GM12878 (cell line): Measurements from ENCODE around the gene MARCHF9. TPM values are rescaled to one million over a fixed set of nuclear protein-coding genes. Genes with fewer than 3 reads are reported as not detected.

Experiments
- CBFB ChIP-seq: IDR thresholded peaks from 2 replicates; pipeline ENCODE4 v1.6.1; 2016; ENCODE audit warnings: antibody characterized with exemption, low read depth
- CREB1 ChIP-seq: IDR thresholded peaks from 2 replicates; pipeline ENCODE4 v1.6.1; 2012; ENCODE audit warnings: low read depth, mild to moderate bottlenecking, inconsistent platforms
- ESRRA ChIP-seq: IDR thresholded peaks from 2 replicates; pipeline ENCODE4 v1.6.1; 2012; ENCODE audit warnings: mild to moderate bottlenecking, low read length, improper control_type of control experiment
- GABPA ChIP-seq: IDR thresholded peaks from 2 replicates; pipeline ENCODE4 v1.6.1; 2014; ENCODE audit warnings: antibody characterized with exemption, low read depth, mild to moderate bottlenecking, inconsistent platforms
- IKZF1 ChIP-seq: fragments of 450-650 bp; conservative IDR thresholded peaks from 2 replicates; pipeline ENCODE4 v1.6.1; 2017; ENCODE audit warnings: antibody characterized with exemption, mild to moderate bottlenecking
- MEF2B ChIP-seq: fragments of 450-650 bp; IDR thresholded peaks from 2 replicates; pipeline ENCODE4 v1.6.1; 2018; ENCODE audit warnings: mild to moderate bottlenecking, moderate library complexity; ENCODE audit not compliant: partially characterized antibody, poor library complexity, severe bottlenecking
- MYB ChIP-seq: fragments of 150-350 bp; IDR thresholded peaks from 2 replicates; pipeline ENCODE4 v1.6.1; 2014; ENCODE audit warnings: mild to moderate bottlenecking, low read depth, low read length, borderline replicate concordance
- NBN ChIP-seq: fragments of 450-650 bp; IDR thresholded peaks from 2 replicates; pipeline ENCODE4 v1.6.1; 2016
- NFYA ChIP-seq: IDR thresholded peaks from 2 replicates; pipeline ENCODE4 v1.6.1; 2011; ENCODE audit warnings: low read depth, mild to moderate bottlenecking, low read length, improper control_type of control experiment, borderline replicate concordance
- POLR2AphosphoS2 ChIP-seq: IDR thresholded peaks from 2 replicates; pipeline ENCODE4 v1.6.1; 2011; ENCODE audit warnings: low read depth, mild to moderate bottlenecking, low read length, improper control_type of control experiment, moderate library complexity
- RAD51 ChIP-seq: fragments of 450-650 bp; IDR thresholded peaks from 2 replicates; pipeline ENCODE4 v1.6.1; 2016; ENCODE audit warnings: moderate library complexity, mild to moderate bottlenecking, inconsistent platforms
- SRF ChIP-seq, 2 experiments: IDR thresholded peaks; 2 replicates each; pipeline ENCODE4 v1.6.1; 2011; ENCODE audit warnings: low read depth in 2 of 2, low read length in 2 of 2, mild to moderate bottlenecking in 1 of 2, moderate library complexity in 1 of 2
- TBL1XR1 ChIP-seq: IDR thresholded peaks from 2 replicates; pipeline ENCODE4 v1.6.1; 2012; ENCODE audit warnings: low read depth, low read length, improper control_type of control experiment
- TCF7 ChIP-seq: IDR thresholded peaks from 2 replicates; pipeline ENCODE4 v1.6.1; 2014; ENCODE audit warnings: antibody characterized with exemption, borderline replicate concordance
- ZBED1 ChIP-seq: IDR thresholded peaks from 2 replicates; pipeline ENCODE4 v1.6.1; 2016; ENCODE audit warnings: borderline replicate concordance
- ZNF274 ChIP-seq: IDR thresholded peaks from one replicate; pipeline ENCODE4 v1.8.0; 2011; ENCODE audit not compliant: insufficient read length, insufficient read depth
- ZSCAN29 ChIP-seq: fragments of 450-650 bp; IDR thresholded peaks from 2 replicates; pipeline ENCODE4 v1.6.1; 2017; ENCODE audit warnings: mild to moderate bottlenecking, moderate library complexity
- polyA plus RNA-seq, 11 experiments: library from polyadenylated mRNA; depleted of rRNA in 4 of 11; unstranded in 6 of 11; stranded (reverse) in 5 of 11; fragments of >200 nt; fragmentation: Nextera tagmentation in 4 of 11; fragmentation: Illumina TruSeq in 1 of 11; extraction: Ambion mirVana in 4 of 11; extraction: Trizol in 1 of 11; gene quantifications; 1 replicate in 1 of 11; 2 replicates in 10 of 11; pipeline versions ENCODE4 v1.2.1 to v1.2.3, GENCODE V29; 2011 to 2016; ENCODE audit warnings: inconsistent platforms in 2 of 11, missing spikeins in 2 of 11, low read depth in 1 of 11
- total RNA-seq, 4 experiments: library from RNA; depleted of rRNA in 3 of 4; stranded (reverse); fragments of >200 nt in 3 of 4; fragmentation: Illumina TruSeq in 1 of 4; extraction: Trizol in 1 of 4; gene quantifications; 2 replicates each; pipeline versions ENCODE4 v1.2.1 to v1.2.3, GENCODE V29; 2013 to 2021
- TF ChIP-seq, protein P1 (sequence below): fragments of 450-650 bp; conservative IDR thresholded peaks from 2 replicates; pipeline ENCODE4 v1.6.1; 2017; ENCODE audit warnings: mild to moderate bottlenecking, moderate library complexity
- TF ChIP-seq, protein P2 (sequence below): fragments of 450-650 bp; IDR thresholded peaks from 2 replicates; pipeline ENCODE4 v1.6.1; 2017; ENCODE audit warnings: mild to moderate bottlenecking, moderate library complexity
- TF ChIP-seq, protein P3 (sequence below): fragments of 450-650 bp; IDR thresholded peaks from 2 replicates; pipeline ENCODE4 v1.6.1; 2016; ENCODE audit warnings: mild to moderate bottlenecking

Gene MARCHF9
- total and polyA plus RNA-seq, 10 of the 15 experiments (the other 5 are each of a cell fraction or from before 2014, with no cell fraction given) = 2.4 to 29.3 (median 13.0) TPM

DNA sequence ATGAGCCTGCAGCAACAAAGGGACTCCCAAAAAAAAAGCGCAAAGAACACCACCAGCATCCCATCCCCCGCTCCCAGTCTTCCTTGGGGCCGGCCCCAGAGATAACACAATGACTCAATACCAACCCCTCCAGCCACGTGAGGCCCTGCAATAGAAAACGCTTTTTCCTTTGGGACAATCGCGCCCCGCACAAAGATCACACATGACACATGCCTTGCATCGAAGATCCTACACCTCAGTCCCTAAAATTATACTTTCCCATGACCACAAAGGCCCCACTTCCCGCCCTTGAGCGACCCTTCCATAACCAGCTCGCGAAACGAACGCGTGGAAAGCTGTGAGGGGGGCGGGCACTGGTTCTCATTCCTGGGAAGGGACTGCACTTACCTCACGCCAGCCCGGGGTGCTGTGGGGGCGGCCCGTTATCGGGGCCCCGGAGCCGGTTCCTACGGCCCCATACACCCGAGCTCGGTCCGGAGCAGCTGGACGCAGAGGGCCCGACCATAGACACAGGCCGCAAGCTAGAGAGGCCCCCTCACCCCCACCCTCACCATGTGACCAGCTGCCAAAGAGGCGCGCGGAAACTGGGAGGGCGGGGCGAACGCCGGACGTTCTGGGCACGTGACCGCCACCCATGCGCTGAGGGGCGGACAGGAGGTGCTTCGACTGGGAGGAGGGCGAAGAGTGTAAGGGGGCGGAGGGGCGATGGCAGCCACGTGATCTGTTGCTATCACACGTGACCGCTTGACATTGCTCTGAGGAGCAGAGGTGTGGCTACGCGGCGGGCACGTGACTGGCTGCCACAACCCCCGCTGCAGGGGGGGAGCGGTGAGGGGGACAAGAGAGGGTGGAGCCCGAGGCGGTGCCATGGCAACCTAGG, 2.9 kb upstream of the MARCHF9 start, which contains the start of gene CDK4 (continued):
- TF ChIP-seq, protein P1, sequence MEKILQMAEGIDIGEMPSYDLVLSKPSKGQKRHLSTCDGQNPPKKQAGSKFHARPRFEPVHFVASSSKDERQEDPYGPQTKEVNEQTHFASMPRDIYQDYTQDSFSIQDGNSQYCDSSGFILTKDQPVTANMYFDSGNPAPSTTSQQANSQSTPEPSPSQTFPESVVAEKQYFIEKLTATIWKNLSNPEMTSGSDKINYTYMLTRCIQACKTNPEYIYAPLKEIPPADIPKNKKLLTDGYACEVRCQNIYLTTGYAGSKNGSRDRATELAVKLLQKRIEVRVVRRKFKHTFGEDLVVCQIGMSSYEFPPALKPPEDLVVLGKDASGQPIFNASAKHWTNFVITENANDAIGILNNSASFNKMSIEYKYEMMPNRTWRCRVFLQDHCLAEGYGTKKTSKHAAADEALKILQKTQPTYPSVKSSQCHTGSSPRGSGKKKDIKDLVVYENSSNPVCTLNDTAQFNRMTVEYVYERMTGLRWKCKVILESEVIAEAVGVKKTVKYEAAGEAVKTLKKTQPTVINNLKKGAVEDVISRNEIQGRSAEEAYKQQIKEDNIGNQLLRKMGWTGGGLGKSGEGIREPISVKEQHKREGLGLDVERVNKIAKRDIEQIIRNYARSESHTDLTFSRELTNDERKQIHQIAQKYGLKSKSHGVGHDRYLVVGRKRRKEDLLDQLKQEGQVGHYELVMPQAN = peak; percentile 90
- TF ChIP-seq TCF7 (no peak), ESRRA (peak; percentile 64; the same call in 1 of the 2 replicates), POLR2AphosphoS2 (no peak; the same call in 1 of the 2 replicates), MYB (no peak), NFYA (no peak), CREB1 (peak; percentile 87), RAD51 (peak; percentile 100), MEF2B (peak; percentile 99), ZSCAN29 (no peak), ZBED1 (no peak), IKZF1 (peak; percentile 82), TBL1XR1 (peak; percentile 52; the same call in 1 of the 2 replicates), GABPA (peak; percentile 54; the same call in 1 of the 2 replicates), NBN (peak; percentile 79; the same call in 1 of the 2 replicates), ZNF274 (no peak), CBFB (peak; percentile 88; the same call in 1 of the 2 replicates), SRF (IDR thresholded peaks at IDR 0.05; ENCODE audit: low read depth in 2 of 2, low read length in 2 of 2) (no peak)
- TF ChIP-seq, protein P2, sequence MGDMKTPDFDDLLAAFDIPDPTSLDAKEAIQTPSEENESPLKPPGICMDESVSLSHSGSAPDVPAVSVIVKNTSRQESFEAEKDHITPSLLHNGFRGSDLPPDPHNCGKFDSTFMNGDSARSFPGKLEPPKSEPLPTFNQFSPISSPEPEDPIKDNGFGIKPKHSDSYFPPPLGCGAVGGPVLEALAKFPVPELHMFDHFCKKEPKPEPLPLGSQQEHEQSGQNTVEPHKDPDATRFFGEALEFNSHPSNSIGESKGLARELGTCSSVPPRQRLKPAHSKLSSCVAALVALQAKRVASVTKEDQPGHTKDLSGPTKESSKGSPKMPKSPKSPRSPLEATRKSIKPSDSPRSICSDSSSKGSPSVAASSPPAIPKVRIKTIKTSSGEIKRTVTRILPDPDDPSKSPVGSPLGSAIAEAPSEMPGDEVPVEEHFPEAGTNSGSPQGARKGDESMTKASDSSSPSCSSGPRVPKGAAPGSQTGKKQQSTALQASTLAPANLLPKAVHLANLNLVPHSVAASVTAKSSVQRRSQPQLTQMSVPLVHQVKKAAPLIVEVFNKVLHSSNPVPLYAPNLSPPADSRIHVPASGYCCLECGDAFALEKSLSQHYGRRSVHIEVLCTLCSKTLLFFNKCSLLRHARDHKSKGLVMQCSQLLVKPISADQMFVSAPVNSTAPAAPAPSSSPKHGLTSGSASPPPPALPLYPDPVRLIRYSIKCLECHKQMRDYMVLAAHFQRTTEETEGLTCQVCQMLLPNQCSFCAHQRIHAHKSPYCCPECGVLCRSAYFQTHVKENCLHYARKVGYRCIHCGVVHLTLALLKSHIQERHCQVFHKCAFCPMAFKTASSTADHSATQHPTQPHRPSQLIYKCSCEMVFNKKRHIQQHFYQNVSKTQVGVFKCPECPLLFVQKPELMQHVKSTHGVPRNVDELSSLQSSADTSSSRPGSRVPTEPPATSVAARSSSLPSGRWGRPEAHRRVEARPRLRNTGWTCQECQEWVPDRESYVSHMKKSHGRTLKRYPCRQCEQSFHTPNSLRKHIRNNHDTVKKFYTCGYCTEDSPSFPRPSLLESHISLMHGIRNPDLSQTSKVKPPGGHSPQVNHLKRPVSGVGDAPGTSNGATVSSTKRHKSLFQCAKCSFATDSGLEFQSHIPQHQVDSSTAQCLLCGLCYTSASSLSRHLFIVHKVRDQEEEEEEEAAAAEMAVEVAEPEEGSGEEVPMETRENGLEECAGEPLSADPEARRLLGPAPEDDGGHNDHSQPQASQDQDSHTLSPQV = no peak
- TF ChIP-seq, protein P3, sequence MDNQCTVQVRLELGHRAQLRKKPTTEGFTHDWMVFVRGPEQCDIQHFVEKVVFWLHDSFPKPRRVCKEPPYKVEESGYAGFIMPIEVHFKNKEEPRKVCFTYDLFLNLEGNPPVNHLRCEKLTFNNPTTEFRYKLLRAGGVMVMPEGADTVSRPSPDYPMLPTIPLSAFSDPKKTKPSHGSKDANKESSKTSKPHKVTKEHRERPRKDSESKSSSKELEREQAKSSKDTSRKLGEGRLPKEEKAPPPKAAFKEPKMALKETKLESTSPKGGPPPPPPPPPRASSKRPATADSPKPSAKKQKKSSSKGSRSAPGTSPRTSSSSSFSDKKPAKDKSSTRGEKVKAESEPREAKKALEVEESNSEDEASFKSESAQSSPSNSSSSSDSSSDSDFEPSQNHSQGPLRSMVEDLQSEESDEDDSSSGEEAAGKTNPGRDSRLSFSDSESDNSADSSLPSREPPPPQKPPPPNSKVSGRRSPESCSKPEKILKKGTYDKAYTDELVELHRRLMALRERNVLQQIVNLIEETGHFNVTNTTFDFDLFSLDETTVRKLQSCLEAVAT = peak; percentile 51; the same call in 1 of the 2 replicates
